Measurements from ENCODE around the gene HYI.

DNA sequence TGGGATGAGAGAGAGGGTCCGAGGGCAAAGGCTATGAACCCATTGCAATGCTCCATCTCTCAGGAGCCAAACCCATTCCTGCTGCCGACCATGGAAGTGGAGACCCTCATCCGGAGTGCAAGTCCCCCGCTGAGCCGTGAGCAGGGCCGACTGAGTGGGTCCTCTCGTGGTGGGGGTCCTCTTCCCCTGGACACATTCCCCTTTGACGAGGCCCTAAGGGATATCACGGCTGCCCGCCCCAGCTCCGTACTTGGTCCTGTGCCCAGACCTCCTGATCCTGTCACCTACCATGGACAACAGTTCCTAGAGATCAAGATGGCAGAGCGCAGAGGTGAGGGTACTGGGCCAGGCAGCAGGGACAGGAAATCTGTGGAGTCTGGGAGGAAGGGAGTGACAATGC, 11.0 kb downstream of the HYI start:
- TF ChIP-seq CTCF (IDR thresholded peaks at IDR 0.05) (no peak), POLR2AphosphoS5 (IDR thresholded peaks at IDR 0.05; ENCODE audit: insufficient read depth in 1 of 2, low read depth in 1 of 2) (no peak)

Data from vagina (tissue), 2 donors.